Measurements from ENCODE around the gene PRSS56.

Gene PRSS56

GRCh38 chr2:232574674-232575403, 54.7 kb downstream of the PRSS56 start:
- no peak for DNase-seq

Measured in activated CD4-positive, alpha-beta T cell treated with anti-CD3 and anti-CD28 coated beads, Interleukin-2, amount 50 U/mL, for 48 hours (primary cell).